WTC11 (cell line): ENCODE measurements around the gene DNALI1. TPM values are rescaled to one million over a fixed set of nuclear protein-coding genes. Genes with fewer than 3 reads are reported as not detected.

Source experiments
- ATAC-seq: fragments of 200-7000 bp; cut with Tn5 transposase; 2 replicates; pipeline ENCODE4 v1.10.0; 2021; ENCODE audit warnings: mild to moderate bottlenecking, moderate library complexity
- CTCF ChIA-PET: fragments of 300-600 bp; sonication (Branson Sonifier 250); formaldehyde crosslinking; loops from one replicate; lab custom pipeline; 2021; ENCODE audit warnings: antibody characterized with exemption; lab: Charles Lee
- POLR2A ChIA-PET: fragments of 350-600 bp; sonication (Branson Sonifier 250); formaldehyde crosslinking; loops from one replicate; lab custom pipeline; 2021; ENCODE audit warnings: antibody characterized with exemption; lab: Charles Lee
- DNase-seq: peaks from one replicate; pipeline ENCODE4 v3.0.0; 2021; ENCODE audit warnings: low spot score
- H3K27ac Mint-ChIP-seq: 2 replicates; pipeline ENCODE4 v1.8.0; 2021; ENCODE audit warnings: mixed read lengths
- H3K27me3 Mint-ChIP-seq: 2 replicates; pipeline ENCODE4 v1.8.0; 2021; ENCODE audit warnings: low read depth, mild to moderate bottlenecking, moderate library complexity, mixed read lengths
- H3K36me3 Mint-ChIP-seq: 2 replicates; pipeline ENCODE4 v1.8.0; 2021; ENCODE audit warnings: mixed read lengths
- H3K4me1 Mint-ChIP-seq: 2 replicates; pipeline ENCODE4 v1.8.0; 2022; ENCODE audit warnings: mixed read lengths
- H3K4me3 Mint-ChIP-seq: 2 replicates; pipeline ENCODE4 v1.8.0; 2021; ENCODE audit warnings: mild to moderate bottlenecking, moderate library complexity, mixed read lengths
- H3K9me3 Mint-ChIP-seq: 2 replicates; pipeline ENCODE4 v1.8.0; 2021; ENCODE audit warnings: mixed read lengths
- ATF3 ChIP-seq: sonication (generic); formaldehyde crosslinking; conservative IDR thresholded peaks from 2 replicates; pipeline ENCODE4 v1.8.1; 2022; ENCODE audit warnings: mild to moderate bottlenecking, missing genetic modification reagents
- CTCF ChIP-seq: fragments of 200-600 bp; IDR thresholded peaks from 2 replicates; pipeline ENCODE4 v1.8.0; 2022; ENCODE audit warnings: antibody characterized with exemption
- E2F1 ChIP-seq: sonication (generic); formaldehyde crosslinking; IDR thresholded peaks from 2 replicates; pipeline ENCODE4 v1.8.0; 2022; ENCODE audit warnings: mild to moderate bottlenecking, missing genetic modification reagents
- E2F4 ChIP-seq: sonication (generic); formaldehyde crosslinking; IDR thresholded peaks from 2 replicates; pipeline ENCODE4 v1.8.1; 2022; ENCODE audit warnings: low read depth, mild to moderate bottlenecking, moderate library complexity, missing genetic modification reagents, borderline replicate concordance
- ELF4 ChIP-seq: sonication (generic); formaldehyde crosslinking; IDR thresholded peaks from 2 replicates; pipeline ENCODE4 v1.8.1; 2022; ENCODE audit warnings: low read depth, mild to moderate bottlenecking, moderate library complexity, missing genetic modification reagents
- GTF2I ChIP-seq: fragments of 250-450 bp; sonication (Bioruptor Pico); conservative IDR thresholded peaks from 2 replicates; pipeline ENCODE4 v1.4.0; 2021; ENCODE audit warnings: mild to moderate bottlenecking
- KAT7 ChIP-seq: sonication (generic); formaldehyde crosslinking; IDR thresholded peaks from 2 replicates; pipeline ENCODE4 v1.8.1; 2023; ENCODE audit warnings: missing genetic modification reagents, mild to moderate bottlenecking, borderline replicate concordance
- SMAD3 ChIP-seq: sonication (generic); formaldehyde crosslinking; IDR thresholded peaks from 2 replicates; pipeline ENCODE4 v1.8.0; 2022; ENCODE audit warnings: missing genetic modification reagents, mild to moderate bottlenecking, borderline replicate concordance
- ZNF396 ChIP-seq: fragments of 250-450 bp; sonication (Bioruptor Pico); IDR thresholded peaks from 2 replicates; pipeline ENCODE4 v1.8.0; 2021; ENCODE audit warnings: mild to moderate bottlenecking, moderate library complexity, borderline replicate concordance
- total RNA-seq: library from RNA; stranded (reverse); gene quantifications from 3 replicates; pipeline ENCODE4 v1.2.3, GENCODE V29; 2021
- TF ChIP-seq, protein P1 (sequence below): sonication (generic); formaldehyde crosslinking; IDR thresholded peaks from 2 replicates; pipeline ENCODE4 v1.8.0; 2022; ENCODE audit warnings: mild to moderate bottlenecking, missing genetic modification reagents
- TF ChIP-seq, protein P2 (sequence below): sonication (generic); formaldehyde crosslinking; IDR thresholded peaks from 2 replicates; pipeline ENCODE4 v1.8.0; 2022; ENCODE audit warnings: mild to moderate bottlenecking, missing genetic modification reagents
- TF ChIP-seq, protein P3 (sequence below): sonication (generic); formaldehyde crosslinking; IDR thresholded peaks from 2 replicates; pipeline ENCODE4 v1.8.1; 2022; ENCODE audit warnings: mild to moderate bottlenecking, missing genetic modification reagents, moderate library complexity, borderline replicate concordance
- TF ChIP-seq, protein P4 (sequence below): fragments of 250-450 bp; sonication (Bioruptor Pico); IDR thresholded peaks from 2 replicates; pipeline ENCODE4 v1.9.0; 2021; ENCODE audit warnings: mild to moderate bottlenecking

Gene DNALI1
- total RNA-seq, 1 experiment from 2014 or later = 10.5 TPM

DNA sequence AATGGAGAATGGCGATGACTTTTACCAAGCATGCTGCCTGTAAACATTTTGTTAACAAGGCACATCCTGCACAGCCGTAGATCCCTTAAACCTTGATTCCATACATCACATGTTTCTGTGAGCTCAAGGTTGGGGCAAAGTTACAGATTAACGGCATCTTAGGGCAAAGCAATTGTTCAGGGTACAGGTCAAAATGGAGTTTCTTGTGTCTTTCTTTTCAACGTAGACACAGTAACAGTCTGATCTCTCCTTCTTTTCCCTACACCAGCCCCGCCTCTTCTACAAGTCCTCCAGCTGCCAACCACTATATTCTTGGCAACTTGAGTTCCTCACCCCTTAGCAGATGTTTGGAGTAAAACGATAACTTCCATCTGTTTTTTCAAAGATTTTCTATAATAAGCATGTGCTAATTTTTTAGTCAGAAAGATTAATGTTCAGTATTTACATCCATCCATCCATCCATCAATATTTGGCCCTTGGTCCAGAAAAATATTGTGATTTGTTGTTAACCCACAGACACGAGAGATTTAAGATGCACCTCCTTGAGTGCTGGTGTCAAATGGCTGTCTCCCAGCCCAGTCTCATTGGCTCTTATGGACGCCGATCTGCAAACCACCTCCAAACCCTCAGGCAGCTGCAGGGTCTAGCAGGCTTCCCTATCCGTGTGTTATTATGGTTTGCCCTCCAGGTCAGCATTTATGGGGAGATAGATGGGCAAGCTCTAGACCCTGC, 3.8 kb downstream of the DNALI1 start (continued):
- TF ChIP-seq E2F4 (CRISPR knock-in tag) = no peak
- TF ChIP-seq E2F1 (CRISPR knock-in tag) = no peak
- no peak for TF ChIP-seq CTCF
- TF ChIP-seq ELF4 = no peak
- TF ChIP-seq, protein P1, sequence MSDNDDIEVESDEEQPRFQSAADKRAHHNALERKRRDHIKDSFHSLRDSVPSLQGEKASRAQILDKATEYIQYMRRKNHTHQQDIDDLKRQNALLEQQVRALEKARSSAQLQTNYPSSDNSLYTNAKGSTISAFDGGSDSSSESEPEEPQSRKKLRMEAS = no peak
- no peak for TF ChIP-seq SMAD3 (CRISPR knock-in tag)
- no peak for TF ChIP-seq KAT7 (CRISPR knock-in tag)
- TF ChIP-seq ZNF396 = no peak
- TF ChIP-seq, all 79 proteins: peak for 0

- ATAC-seq (peak; percentile 69), DNase-seq (peak; percentile 60)
- Mint-ChIP-seq H3K36me3 (peaks cover 15% of the 10 kb centered on the region), H3K9me3 (no peaks in the 10 kb centered on the region), H3K27me3 (no peaks in the 10 kb centered on the region), H3K4me3 (no peak overlapping the region), H3K4me1 (peaks cover 13% of the 10 kb centered on the region), H3K27ac (peak overlapping the region; percentile 92)
- CTCF ChIA-PET = interaction anchor here (1.0 kb wide), 1 partner anchor 129 kb away, joined by 3 read pairs; a partner anchor contains a TSS
- POLR2A ChIA-PET = no interaction called here
- TF ChIP-seq ATF3 (no peak), GTF2I (CRISPR knock-in tag) (peak; percentile 87), ZNF396 (peak; percentile 44; the same call in 1 of the 2 replicates), CTCF (peak; percentile 28; the same call in 1 of the 2 replicates)
- TF ChIP-seq, protein P2, sequence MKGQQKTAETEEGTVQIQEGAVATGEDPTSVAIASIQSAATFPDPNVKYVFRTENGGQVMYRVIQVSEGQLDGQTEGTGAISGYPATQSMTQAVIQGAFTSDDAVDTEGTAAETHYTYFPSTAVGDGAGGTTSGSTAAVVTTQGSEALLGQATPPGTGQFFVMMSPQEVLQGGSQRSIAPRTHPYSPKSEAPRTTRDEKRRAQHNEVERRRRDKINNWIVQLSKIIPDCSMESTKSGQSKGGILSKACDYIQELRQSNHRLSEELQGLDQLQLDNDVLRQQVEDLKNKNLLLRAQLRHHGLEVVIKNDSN = no peak
- TF ChIP-seq, protein P3, sequence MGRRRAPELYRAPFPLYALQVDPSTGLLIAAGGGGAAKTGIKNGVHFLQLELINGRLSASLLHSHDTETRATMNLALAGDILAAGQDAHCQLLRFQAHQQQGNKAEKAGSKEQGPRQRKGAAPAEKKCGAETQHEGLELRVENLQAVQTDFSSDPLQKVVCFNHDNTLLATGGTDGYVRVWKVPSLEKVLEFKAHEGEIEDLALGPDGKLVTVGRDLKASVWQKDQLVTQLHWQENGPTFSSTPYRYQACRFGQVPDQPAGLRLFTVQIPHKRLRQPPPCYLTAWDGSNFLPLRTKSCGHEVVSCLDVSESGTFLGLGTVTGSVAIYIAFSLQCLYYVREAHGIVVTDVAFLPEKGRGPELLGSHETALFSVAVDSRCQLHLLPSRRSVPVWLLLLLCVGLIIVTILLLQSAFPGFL (CRISPR knock-in tag) = no peak
- TF ChIP-seq, protein P4, sequence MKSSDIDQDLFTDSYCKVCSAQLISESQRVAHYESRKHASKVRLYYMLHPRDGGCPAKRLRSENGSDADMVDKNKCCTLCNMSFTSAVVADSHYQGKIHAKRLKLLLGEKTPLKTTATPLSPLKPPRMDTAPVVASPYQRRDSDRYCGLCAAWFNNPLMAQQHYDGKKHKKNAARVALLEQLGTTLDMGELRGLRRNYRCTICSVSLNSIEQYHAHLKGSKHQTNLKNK = no peak
Observed at GRCh38 chr1:37561133-37562132, 4.7 kb downstream of the DNALI1 start.
